ENCODE measurements around the gene HIF1A.
A peak's percentile ranks its signal among the peaks of the same experiment; 100 is the strongest.

The HIF1A gene

DNA sequence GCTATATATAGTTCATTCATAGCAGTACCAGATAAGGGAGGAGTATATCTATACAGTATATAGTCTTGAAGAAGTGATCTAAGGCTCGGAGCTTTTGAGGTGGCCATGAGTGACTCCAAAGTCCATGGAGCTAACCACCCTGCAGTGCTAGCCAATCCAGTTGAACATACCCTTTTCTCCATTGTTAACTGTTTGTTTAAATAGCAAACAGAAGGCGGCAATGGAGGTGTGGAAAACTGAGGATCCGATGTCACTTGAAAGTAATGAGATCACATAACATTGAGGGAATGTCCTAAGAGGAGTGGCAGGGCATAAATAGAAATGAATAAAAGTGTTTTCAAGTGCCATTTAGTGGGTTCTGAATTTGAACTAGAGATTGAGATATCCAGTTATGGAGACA is 54.6 kb downstream of the HIF1A start:
- H3K27ac ChIP-seq = peak overlapping the region; percentile 94
- H3K4me3 ChIP-seq (ENCODE audit: low read depth in 1 of 2, low read length in 1 of 2) = peak overlapping the region in 1 of 2 experiments; percentile 76
- TF ChIP-seq, protein P1, sequence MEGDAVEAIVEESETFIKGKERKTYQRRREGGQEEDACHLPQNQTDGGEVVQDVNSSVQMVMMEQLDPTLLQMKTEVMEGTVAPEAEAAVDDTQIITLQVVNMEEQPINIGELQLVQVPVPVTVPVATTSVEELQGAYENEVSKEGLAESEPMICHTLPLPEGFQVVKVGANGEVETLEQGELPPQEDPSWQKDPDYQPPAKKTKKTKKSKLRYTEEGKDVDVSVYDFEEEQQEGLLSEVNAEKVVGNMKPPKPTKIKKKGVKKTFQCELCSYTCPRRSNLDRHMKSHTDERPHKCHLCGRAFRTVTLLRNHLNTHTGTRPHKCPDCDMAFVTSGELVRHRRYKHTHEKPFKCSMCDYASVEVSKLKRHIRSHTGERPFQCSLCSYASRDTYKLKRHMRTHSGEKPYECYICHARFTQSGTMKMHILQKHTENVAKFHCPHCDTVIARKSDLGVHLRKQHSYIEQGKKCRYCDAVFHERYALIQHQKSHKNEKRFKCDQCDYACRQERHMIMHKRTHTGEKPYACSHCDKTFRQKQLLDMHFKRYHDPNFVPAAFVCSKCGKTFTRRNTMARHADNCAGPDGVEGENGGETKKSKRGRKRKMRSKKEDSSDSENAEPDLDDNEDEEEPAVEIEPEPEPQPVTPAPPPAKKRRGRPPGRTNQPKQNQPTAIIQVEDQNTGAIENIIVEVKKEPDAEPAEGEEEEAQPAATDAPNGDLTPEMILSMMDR (IDR thresholded peaks at IDR 0.05) = no peak
- H3K9me3 ChIP-seq = no peaks in the 10 kb centered on the region
- peaks cover 36% of the 10 kb centered on the region for H3K36me3 ChIP-seq
- peaks cover 20 to 37% of the 10 kb centered on the region in 2 experiments for H3K4me1 ChIP-seq (ENCODE audit: control insufficient read depth in 1 of 2, insufficient read depth in 1 of 2, low read depth in 1 of 2, low read length in 1 of 2)
- H3K27me3 ChIP-seq = no peaks in the 10 kb centered on the region

DNA sequence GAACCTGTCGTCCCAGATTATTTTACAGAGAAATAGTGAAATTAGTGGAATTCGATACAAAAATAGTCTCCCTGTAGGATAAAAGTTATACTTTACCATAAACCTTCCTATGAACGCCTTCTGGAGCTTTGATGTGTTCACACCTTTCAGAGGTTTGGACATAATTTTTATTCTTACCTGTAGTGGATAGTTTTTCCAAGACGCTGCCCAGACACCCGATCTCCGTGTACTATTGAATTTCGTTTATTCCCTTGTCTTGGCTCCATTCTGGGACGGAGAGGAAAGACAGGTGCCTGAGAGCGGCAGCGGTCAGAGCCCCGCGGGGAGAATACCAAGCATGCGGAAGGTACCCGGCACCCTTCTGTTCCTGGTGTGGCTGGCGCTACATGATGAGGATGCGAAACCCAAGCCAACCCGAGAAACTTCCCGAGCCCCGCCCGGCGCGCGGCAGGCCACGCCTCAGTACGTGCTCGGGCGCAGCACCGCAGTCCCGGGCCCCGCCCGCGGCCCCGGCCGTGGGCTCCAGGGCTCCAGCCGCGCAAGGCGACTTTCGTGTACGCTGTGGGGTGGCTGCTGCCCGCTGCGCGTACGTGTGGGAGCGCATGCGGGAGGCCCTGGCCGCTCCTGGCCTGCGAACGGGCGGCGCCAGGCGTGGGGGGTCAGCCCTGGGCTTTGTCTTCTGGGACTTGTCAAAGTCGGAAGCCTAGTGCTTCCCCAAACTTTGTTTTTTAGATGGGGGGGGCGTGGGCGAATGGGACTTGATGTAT is 55.6 kb downstream of the HIF1A start:
- Histone ChIP-seq H3K36me3 (peaks cover 25% of the 10 kb centered on the region), H3K27me3 (no peaks in the 10 kb centered on the region), H3K9me3 (no peaks in the 10 kb centered on the region), H3K4me1 (ENCODE audit: control insufficient read depth in 1 of 2, insufficient read depth in 1 of 2, low read depth in 1 of 2, low read length in 1 of 2) (peaks cover 20 to 37% of the 10 kb centered on the region in 2 experiments), H3K27ac (peak overlapping the region; percentile 94), H3K4me3 (ENCODE audit: low read depth in 1 of 2, low read length in 1 of 2) (peak overlapping the region; percentile 75 to 76)
- TF ChIP-seq, protein P1 (IDR thresholded peaks at IDR 0.05) = peak; percentile 15

DNA sequence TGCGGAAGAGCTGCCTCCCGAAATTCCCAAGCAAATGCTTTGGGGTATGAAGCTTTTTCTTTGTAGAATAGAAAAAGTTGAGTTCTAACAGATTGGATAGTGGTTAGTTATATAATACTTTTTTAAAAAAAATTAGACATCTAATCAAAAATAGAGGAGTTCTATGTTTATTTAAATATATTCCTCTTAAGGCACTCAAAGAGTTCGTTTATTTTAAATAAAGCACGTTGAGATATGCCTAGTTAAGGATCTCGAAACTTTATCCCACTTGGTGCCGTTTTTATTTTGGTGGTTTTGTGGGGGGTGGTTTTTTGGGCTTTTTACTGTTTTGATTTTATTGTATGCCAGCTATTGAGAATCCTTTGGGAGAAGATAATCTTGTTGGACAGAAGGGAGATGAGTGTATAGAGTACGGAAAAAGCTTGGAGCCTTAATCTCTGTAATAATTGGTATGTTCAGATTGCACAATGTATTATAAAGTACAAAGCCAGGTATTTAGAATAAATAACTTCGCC is 56.2 kb downstream of the HIF1A start:
- TF ChIP-seq, protein P1 (IDR thresholded peaks at IDR 0.05) = no peak
- no peaks in the 10 kb centered on the region for H3K9me3 ChIP-seq
- H3K36me3 ChIP-seq = peaks cover 20% of the 10 kb centered on the region
- H3K27me3 ChIP-seq = no peaks in the 10 kb centered on the region
- H3K4me3 ChIP-seq (ENCODE audit: low read depth in 1 of 2, low read length in 1 of 2) = peak overlapping the region; percentile 75 to 76
- H3K4me1 ChIP-seq (ENCODE audit: control insufficient read depth in 1 of 2, insufficient read depth in 1 of 2, low read depth in 1 of 2, low read length in 1 of 2) = peaks cover 20 to 37% of the 10 kb centered on the region in 2 experiments
- H3K27ac ChIP-seq = peak overlapping the region; percentile 94

DNA sequence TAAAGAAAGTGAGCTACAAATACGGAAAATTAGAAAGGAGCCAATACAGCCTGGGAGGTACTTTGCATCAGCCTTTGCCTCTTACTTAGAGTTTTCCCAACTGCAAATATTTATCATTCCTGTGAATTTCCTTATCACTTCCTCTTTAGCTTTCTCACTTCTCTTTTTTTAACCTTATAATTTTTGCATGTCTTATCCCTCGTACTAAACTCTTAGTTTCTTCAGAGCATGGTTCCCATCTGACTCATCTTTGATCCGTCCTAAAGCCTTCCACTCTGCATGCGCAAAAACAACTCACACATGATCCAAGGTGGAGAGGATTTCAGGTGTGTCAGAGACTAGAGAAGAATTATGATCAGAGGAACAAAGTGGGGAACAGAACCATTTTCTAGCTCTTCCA is 57.3 kb downstream of the HIF1A start:
- peak overlapping the region; percentile 23 for H3K27ac ChIP-seq
- no peak overlapping the region for H3K4me3 ChIP-seq (ENCODE audit: low read depth in 1 of 2, low read length in 1 of 2)
- H3K9me3 ChIP-seq = no peaks in the 10 kb centered on the region
- H3K4me1 ChIP-seq (ENCODE audit: control insufficient read depth in 1 of 2, insufficient read depth in 1 of 2, low read depth in 1 of 2, low read length in 1 of 2) = peaks cover 20 to 37% of the 10 kb centered on the region in 2 experiments
- peaks cover 9% of the 10 kb centered on the region for H3K36me3 ChIP-seq
- H3K27me3 ChIP-seq = no peaks in the 10 kb centered on the region
- TF ChIP-seq, protein P1 (IDR thresholded peaks at IDR 0.05) = no peak

DNA sequence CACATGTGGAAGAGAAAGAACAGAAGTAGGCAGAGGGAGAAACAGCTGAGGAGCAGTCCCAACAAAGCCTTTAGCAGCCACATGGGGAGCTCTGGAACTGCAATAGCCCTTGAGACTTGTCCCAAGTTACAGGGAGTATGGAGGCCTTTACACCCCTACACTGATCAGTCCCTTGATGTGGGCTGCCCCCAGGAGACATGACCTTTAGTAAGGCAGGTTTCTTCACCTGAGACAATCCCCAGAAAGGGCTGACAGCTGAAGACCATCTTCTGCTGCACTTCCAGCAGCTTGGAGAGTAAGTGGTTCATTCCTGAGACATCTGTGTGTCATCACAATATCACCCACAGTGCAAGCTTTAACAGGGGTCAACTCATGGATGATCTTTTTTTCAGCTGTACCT is 58.3 kb downstream of the HIF1A start:
- Histone ChIP-seq H3K4me3 (ENCODE audit: low read depth in 1 of 2, low read length in 1 of 2) (no peak overlapping the region), H3K36me3 (no peaks in the 10 kb centered on the region), H3K4me1 (ENCODE audit: control insufficient read depth in 1 of 2, insufficient read depth in 1 of 2, low read depth in 1 of 2, low read length in 1 of 2) (peaks cover 20 to 37% of the 10 kb centered on the region in 2 experiments), H3K27ac (no peak overlapping the region), H3K9me3 (no peaks in the 10 kb centered on the region), H3K27me3 (no peaks in the 10 kb centered on the region)
- TF ChIP-seq, protein P1 (IDR thresholded peaks at IDR 0.05) = no peak
